GM12873 (cell line): ENCODE results near the gene EGLN1.

Source experiments
- TF ChIP-seq, protein P1 (sequence below): IDR thresholded peaks from 2 replicates; pipeline ENCODE4 v1.5.1; 2012; ENCODE audit warnings: low read depth, mild to moderate bottlenecking, moderate library complexity, low read length, control low read depth; ENCODE audit not compliant: insufficient read depth; ENCODE audit errors: missing control alignments

The EGLN1 gene

DNA sequence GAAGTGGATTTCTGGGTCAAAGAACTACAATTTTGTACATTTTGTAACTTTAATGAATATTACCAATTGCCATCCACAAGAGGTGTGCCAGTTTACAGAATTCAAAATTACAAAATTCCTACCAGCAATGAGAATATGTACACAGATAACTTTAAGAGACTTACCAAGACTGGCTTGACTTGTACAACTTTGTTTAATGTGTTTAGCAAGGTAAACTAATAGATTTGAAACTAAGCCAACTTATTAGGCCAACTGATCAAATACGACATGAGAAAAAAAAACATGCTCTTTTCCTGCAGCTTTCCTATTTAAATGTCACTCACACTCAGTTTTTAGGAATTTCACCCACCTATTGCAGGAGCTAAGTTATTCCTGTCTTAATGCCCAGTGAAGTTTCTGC, 95.8 kb downstream of the EGLN1 start:
- TF ChIP-seq, protein P1, sequence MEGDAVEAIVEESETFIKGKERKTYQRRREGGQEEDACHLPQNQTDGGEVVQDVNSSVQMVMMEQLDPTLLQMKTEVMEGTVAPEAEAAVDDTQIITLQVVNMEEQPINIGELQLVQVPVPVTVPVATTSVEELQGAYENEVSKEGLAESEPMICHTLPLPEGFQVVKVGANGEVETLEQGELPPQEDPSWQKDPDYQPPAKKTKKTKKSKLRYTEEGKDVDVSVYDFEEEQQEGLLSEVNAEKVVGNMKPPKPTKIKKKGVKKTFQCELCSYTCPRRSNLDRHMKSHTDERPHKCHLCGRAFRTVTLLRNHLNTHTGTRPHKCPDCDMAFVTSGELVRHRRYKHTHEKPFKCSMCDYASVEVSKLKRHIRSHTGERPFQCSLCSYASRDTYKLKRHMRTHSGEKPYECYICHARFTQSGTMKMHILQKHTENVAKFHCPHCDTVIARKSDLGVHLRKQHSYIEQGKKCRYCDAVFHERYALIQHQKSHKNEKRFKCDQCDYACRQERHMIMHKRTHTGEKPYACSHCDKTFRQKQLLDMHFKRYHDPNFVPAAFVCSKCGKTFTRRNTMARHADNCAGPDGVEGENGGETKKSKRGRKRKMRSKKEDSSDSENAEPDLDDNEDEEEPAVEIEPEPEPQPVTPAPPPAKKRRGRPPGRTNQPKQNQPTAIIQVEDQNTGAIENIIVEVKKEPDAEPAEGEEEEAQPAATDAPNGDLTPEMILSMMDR, result no peak

DNA sequence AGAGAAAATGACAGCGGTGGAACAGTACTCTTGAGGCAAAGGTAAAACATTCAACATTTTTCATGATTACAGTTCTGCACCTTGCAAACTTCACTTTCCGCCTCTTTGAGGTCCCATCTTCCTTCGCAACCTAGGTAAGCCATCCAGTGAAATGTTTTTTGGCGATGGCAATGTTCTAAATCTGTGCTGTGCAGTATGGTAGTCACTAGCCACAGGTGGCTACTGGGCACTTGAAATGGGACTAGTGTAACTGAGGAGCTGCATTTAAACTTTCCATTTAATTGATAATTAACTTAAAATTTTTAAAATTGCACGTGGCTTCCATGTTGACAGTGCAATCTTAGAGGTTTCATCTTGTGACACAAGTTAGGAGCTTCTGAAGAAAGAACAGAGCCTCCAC, 97.4 kb downstream of the EGLN1 start:
- TF ChIP-seq, protein P1, result no peak

DNA sequence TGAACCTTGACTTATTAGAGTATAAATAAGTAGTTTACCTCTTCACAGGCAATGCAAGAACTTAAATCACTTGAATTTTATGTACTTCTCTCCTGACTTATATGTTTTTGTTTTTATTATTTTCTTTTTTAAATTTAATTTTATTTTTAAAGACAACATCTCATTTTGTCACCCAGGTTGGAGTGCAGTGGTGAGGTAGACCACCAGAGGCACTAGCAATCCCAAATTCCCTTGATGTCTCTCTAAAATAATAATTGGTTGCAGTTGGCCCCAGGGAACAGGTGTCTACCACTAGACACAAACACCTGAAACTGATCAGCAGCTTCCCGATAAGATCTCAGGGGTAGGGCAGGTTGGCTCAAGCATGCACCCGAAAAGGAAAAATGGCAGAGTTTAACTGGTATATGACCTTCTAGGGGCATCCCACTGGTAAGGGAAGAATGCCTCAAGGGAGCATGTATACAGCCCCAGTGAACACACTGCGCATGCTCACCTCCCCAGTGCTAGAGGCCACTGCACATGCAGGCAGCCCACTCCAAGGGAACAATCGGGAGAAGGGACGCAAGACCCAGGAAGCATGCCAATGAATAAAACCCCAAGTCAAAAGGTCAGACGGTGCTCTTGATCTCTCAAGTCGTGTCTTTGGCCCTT, 99.1 kb downstream of the EGLN1 start:
- TF ChIP-seq, protein P1, result peak; percentile 31

DNA sequence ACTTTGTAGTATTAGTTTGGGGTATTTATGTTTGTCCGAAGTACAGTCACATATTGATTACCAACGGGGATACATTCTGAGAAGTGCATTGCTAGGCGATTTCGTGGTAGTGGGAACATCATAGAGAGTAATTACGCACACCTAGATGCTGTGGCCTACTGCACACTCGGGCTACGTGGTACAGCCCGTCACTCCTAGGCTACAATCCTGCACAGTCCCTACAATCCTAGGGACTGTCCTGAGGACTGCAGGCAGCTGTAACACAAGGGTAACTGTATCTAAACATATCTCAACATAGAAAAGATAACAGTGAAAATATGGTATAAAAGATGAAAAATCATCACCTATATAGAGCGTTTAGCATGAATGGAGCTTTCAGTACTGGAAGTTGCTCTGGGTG, 103.0 kb downstream of the EGLN1 start:
- TF ChIP-seq, protein P1, result no peak

DNA sequence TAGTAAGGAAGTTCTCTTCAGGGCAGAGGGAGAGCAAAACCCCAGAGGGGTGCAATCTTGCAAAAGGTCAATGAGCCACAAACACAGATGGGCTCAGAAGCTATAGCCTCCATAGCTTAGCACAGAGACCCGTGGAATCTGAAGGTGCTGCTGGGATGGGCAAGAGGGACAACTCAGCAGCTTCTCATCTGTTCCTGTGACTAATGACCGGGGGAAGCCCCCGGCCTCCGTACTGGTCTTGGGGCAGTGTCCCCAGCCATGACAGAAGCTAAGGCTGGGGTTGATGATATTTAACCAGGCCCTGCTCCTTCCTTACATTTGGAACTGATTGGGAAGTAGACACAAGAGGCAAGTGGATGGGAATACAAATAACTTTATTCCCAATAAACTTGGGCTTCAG, 103.5 kb downstream of the EGLN1 start:
- TF ChIP-seq, protein P1, result no peak

DNA sequence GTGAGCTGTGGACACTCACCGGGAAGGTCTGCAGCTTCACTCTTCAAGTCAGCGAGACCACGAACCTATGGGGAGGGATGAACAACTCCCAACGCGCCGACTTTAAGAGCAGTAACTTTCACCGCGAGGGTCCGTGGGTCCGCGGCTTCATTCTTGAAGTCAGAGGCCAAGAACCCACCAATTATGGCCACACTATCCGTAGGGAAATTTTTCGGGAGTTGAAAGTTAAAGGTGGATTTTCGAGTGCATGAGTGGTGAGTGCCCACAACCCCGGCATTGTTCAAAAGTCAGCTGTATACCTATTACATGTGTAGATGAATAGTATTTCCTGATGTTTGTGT, 104.1 kb downstream of the EGLN1 start:
- TF ChIP-seq, protein P1, result no peak

DNA sequence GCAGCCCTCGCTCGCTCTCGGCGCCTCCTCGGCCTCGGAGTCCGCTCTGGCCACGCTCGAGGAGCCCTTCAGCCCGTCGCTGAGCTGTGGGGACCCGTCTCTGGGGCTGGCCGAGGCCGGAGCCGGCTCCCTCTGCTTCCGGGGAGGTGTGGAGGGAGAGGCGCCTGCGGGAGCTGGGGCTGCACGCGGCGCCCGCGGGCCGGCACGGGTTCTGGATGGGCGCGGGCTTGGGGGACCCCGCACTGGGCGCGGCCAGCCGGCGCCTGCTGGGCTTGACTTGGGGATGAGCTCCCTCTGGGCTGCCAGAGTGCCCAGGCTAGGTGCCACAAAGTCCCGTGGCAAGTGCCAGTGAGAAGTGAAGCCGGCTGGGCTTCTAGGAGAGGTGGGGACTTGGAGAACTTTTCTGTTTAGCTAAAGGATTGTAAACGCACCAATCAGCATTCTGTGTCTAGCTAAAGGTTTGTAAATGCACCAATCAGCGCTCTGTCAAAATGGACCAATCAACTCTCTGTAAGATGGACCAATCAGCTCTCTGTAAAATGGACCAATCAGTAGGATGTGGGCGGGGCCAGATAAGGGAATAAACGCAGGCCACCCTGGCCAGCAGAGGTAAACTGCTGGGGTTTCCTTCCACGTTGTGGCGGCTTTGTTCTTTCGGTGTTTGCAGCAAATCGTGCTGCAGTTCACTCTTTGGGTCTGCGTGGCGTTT, 104.6 kb downstream of the EGLN1 start:
- TF ChIP-seq, protein P1, result no peak
